OCI-LY3 (cell line): ENCODE measurements around the gene SF3B6.
"Not testable (repeated sequence)": the region's sequence is repeated elsewhere in the genome, so short reads cannot be mapped to it uniquely, and the experiment has no call there.

Experiments
- EZH2phosphoT487 ChIP-seq: fragments of 200-600 bp; shearing (Covaris generic); IDR thresholded peaks from 2 replicates; pipeline ENCODE4 v1.6.1; 2018; ENCODE audit warnings: antibody characterized with exemption, mixed run types, low read depth
- TF ChIP-seq, protein P1 (sequence below): fragments of 200-600, 300-600 bp; sonication (generic); IDR thresholded peaks from 2 replicates; pipeline ENCODE4 v1.5.1; 2014; ENCODE audit warnings: antibody characterized with exemption, low read length, low read depth

DNA sequence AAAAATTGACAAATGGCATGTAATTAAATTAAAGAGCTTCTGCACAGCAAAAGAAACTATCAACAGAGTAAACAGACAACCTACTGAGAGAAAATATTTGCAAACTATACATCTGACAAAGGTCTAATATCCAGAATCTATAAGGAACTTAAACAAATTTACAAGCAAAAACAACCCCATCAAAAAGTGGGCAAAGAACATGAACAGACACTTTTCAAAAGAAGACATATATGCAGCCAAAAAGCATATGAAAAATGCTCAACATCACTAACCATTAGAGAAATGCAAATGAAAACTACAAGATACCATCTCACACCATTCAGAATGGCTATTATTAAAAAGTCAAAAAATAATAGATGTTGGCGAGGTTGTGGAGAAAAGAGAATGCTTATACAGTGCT lies 33.3 kb upstream of the SF3B6 start:
- TF ChIP-seq, protein P1, sequence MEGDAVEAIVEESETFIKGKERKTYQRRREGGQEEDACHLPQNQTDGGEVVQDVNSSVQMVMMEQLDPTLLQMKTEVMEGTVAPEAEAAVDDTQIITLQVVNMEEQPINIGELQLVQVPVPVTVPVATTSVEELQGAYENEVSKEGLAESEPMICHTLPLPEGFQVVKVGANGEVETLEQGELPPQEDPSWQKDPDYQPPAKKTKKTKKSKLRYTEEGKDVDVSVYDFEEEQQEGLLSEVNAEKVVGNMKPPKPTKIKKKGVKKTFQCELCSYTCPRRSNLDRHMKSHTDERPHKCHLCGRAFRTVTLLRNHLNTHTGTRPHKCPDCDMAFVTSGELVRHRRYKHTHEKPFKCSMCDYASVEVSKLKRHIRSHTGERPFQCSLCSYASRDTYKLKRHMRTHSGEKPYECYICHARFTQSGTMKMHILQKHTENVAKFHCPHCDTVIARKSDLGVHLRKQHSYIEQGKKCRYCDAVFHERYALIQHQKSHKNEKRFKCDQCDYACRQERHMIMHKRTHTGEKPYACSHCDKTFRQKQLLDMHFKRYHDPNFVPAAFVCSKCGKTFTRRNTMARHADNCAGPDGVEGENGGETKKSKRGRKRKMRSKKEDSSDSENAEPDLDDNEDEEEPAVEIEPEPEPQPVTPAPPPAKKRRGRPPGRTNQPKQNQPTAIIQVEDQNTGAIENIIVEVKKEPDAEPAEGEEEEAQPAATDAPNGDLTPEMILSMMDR, result not testable (repeated sequence)
- not testable (repeated sequence) for TF ChIP-seq EZH2phosphoT487
